Nephron (organoid): ENCODE results near the gene ARG1.

Experiments used
- H3K27ac Mint-ChIP-seq, 3 experiments: 2 replicates each; pipeline ENCODE4 v1.8.0; 2020; ENCODE audit warnings: mixed read lengths in 3 of 3, mild to moderate bottlenecking in 2 of 3, moderate library complexity in 1 of 3
- H3K27me3 Mint-ChIP-seq: 2 replicates; pipeline ENCODE4 v1.8.0; 2021; ENCODE audit warnings: low read depth, mild to moderate bottlenecking, moderate library complexity, mixed read lengths
- H3K36me3 Mint-ChIP-seq: 2 replicates; pipeline ENCODE4 v1.8.0; 2020; ENCODE audit warnings: low read depth, mixed read lengths
- H3K4me1 Mint-ChIP-seq: 2 replicates; pipeline ENCODE4 v1.8.0; 2020; ENCODE audit warnings: mixed read lengths
- H3K4me3 Mint-ChIP-seq, 3 experiments: 2 replicates each; pipeline ENCODE4 v1.8.0; 2020; ENCODE audit warnings: mild to moderate bottlenecking in 3 of 3, mixed read lengths in 3 of 3, moderate library complexity in 2 of 3
- H3K9me3 Mint-ChIP-seq: 2 replicates; pipeline ENCODE4 v1.8.0; 2020; ENCODE audit warnings: mixed read lengths
- CTCF ChIP-seq, 3 experiments: fragments of 200-600 bp; sonication (generic); IDR thresholded peaks; one replicate each; pipeline ENCODE4 v1.5.0; 2021; ENCODE audit warnings: antibody characterized with exemption in 3 of 3; ENCODE audit not compliant: unreplicated experiment in 3 of 3

The ARG1 gene

GRCh38 chr6:131555992-131556391 is 17.0 kb upstream of the ARG1 start:
- Mint-ChIP-seq H3K9me3 (no peaks in the 10 kb centered on the region), H3K27me3 (no peaks in the 10 kb centered on the region), H3K4me1 (peaks cover 7% of the 10 kb centered on the region), H3K27ac (peak overlapping the region in 1 of 3 experiments; percentile 70), H3K4me3 (no peak overlapping the region), H3K36me3 (no peaks in the 10 kb centered on the region)
- TF ChIP-seq CTCF (IDR thresholded peaks at IDR 0.05; ENCODE audit: unreplicated experiment in 3 of 3): no peak

DNA sequence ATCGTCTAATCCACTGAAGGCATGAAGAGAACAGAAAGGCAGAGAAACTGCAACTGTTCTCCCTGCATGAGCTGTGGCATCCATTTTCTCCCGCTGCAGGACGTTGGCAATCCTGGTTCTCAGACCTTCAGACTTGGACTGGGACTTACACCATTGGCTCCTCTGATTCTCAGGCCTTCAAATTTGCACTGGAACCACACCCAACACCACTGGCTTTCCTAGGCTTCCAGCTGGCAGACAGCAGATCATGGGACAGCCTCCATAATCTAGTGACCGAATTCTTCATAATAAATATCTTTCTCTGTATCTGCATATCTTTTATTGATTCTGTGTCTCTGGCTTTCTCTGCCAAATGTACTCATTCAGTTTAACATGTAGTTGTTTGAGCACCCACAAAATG is 14.1 kb upstream of the ARG1 start:
- H3K36me3 Mint-ChIP-seq: no peaks in the 10 kb centered on the region
- no peaks in the 10 kb centered on the region for H3K9me3 Mint-ChIP-seq
- no peak overlapping the region for H3K4me3 Mint-ChIP-seq
- peaks cover 7% of the 10 kb centered on the region for H3K4me1 Mint-ChIP-seq
- no peak for TF ChIP-seq CTCF (IDR thresholded peaks at IDR 0.05; ENCODE audit: unreplicated experiment in 3 of 3)
- no peak overlapping the region for H3K27ac Mint-ChIP-seq
- no peaks in the 10 kb centered on the region for H3K27me3 Mint-ChIP-seq

DNA sequence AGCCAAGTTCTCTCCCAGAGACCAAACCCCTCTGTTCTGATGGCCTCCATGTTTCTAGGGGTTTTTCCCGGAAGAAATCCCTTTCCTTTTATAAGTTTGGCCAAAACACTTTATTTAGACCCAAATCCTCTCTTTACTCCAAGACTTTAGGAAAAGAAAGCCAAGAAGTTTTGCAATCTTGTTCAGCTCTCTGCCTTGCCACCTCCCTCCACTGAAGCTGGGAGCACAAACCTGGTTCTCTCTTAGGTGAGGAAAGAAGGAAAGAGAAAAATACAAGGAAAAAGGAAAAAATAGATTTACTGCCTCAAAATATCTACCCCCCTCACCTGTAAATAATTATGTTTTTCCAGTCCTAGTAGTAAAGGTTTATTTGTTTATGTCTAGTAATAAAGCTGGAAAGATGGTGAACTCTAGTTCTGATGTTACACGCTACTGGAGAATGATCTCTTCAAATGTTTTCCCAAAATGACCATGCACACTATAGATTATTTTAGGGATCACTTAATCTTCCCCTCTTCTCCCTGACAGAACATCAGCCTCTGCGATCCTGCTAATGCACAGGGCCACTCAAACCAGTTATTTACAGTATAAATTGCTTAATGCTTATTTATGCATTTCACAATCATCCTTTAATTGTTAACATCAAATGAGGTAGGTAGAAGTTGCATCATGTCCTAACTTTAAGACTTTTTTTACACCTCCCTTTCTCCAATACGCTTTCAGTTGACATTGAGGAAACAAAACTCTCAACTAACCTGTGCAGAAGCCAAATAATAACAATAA is 10.9 kb upstream of the ARG1 start:
- Mint-ChIP-seq H3K4me3 (no peak overlapping the region), H3K36me3 (no peaks in the 10 kb centered on the region), H3K27ac (no peak overlapping the region), H3K4me1 (no peaks in the 10 kb centered on the region), H3K27me3 (no peaks in the 10 kb centered on the region), H3K9me3 (no peaks in the 10 kb centered on the region)
- no peak for TF ChIP-seq CTCF (IDR thresholded peaks at IDR 0.05; ENCODE audit: unreplicated experiment in 3 of 3)

GRCh38 chr6:131565056-131565455 is 8.0 kb upstream of the ARG1 start:
- H3K36me3 Mint-ChIP-seq: no peaks in the 10 kb centered on the region
- no peaks in the 10 kb centered on the region for H3K9me3 Mint-ChIP-seq
- H3K4me3 Mint-ChIP-seq: no peak overlapping the region
- H3K27ac Mint-ChIP-seq: no peak overlapping the region
- no peaks in the 10 kb centered on the region for H3K27me3 Mint-ChIP-seq
- no peaks in the 10 kb centered on the region for H3K4me1 Mint-ChIP-seq
- no peak for TF ChIP-seq CTCF (IDR thresholded peaks at IDR 0.05; ENCODE audit: unreplicated experiment in 3 of 3)

DNA sequence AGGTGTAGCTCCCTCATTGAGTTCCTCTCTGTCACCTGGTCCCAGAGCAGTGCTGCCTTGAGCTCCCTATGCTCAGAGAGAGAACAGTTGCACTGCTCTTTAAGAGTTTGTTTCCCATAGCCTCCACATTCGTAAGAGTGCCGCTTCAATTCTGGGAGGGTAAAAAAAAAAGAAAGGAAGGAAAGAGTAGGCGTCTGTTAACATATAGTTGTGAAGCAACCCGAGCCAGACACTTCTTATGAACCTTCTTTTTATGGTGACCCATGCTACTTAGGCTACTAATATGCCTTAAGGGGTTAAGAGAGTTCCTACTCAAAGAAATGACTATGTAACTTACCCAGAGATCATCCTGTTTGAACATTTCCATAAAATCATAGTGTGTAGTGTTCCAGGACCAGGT is 4.3 kb upstream of the ARG1 start:
- H3K27ac Mint-ChIP-seq: peak overlapping the region in 2 of 3 experiments; percentile 2 to 20
- no peaks in the 10 kb centered on the region for H3K4me1 Mint-ChIP-seq
- no peaks in the 10 kb centered on the region for H3K27me3 Mint-ChIP-seq
- peaks cover 16% of the 10 kb centered on the region for H3K36me3 Mint-ChIP-seq
- no peak for TF ChIP-seq CTCF (IDR thresholded peaks at IDR 0.05; ENCODE audit: unreplicated experiment in 3 of 3)
- no peak overlapping the region for H3K4me3 Mint-ChIP-seq
- no peaks in the 10 kb centered on the region for H3K9me3 Mint-ChIP-seq

DNA sequence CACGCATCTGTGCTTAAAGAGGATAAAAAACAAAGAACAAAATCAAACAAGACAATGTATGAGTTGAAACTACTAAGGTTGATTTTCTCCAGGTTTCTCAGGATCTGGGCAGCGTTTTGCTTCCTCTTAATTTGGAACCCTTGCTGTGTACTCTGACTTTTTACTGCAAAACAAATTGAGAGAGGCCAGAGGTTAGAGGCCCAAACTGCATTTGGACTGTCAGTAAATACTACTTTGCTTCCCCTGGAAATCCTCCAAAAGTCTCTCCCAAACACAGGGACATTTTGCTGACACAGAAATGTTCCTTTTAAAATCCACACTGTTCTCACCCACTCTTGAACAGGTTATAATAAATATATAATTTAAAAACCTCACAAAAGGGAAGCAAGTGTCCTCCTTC is 1.1 kb downstream of the ARG1 start:
- Mint-ChIP-seq H3K4me3 (no peak overlapping the region), H3K27me3 (no peaks in the 10 kb centered on the region), H3K36me3 (peaks cover 33% of the 10 kb centered on the region), H3K27ac (peak overlapping the region; percentile 2 to 17 (median 10)), H3K9me3 (no peaks in the 10 kb centered on the region), H3K4me1 (no peaks in the 10 kb centered on the region)
- no peak for TF ChIP-seq CTCF (IDR thresholded peaks at IDR 0.05; ENCODE audit: unreplicated experiment in 3 of 3)
